ENCODE data around the gene SLC6A1.

Gene SLC6A1

DNA sequence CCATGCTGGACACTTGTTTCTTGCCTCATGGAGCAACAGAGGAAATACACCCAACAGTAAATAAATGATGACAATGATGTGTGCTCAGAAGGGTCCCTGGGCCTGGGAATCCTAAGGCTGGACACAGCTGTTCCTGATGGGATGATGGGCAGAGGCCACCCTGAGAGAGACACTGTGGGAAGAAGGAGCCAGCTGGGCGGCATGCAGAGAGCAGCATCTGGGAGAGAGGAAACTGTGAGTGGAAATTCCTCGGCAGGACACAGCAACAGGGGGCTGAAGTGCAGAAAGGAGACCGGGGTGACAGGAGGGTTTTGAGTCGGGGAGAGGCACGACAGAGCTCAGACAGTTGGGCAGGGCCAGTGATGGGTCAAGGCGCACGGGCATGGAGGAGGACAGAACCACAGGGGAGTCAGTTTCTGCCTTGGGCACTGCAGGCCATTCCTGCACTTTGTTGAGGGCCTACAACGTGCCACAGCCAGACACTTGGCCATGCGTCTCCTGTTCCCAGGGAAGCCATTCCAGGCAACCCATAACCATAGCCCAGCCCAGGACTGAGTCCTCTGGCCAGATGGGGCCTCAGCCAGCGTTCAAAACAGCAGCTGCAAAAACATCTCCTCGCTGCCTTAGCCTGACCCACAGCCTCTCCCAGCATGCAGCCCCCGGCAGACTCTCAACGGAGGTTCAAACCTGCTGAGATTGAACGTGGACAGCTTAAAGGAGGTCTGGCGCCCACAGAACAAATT lies 36.7 kb upstream of the SLC6A1 start:
- Histone ChIP-seq H3K27ac (no peak overlapping the region), H3K36me3 (no peaks in the 10 kb centered on the region), H3K9me3 (ENCODE audit: severe bottlenecking) (no peaks in the 10 kb centered on the region), H3K27me3 (ENCODE audit: insufficient read depth, low read depth, severe bottlenecking) (no peaks in the 10 kb centered on the region), H3K4me3 (ENCODE audit: low read depth, low read length) (no peak overlapping the region)
- no peak for DNase-seq
- TF ChIP-seq, protein P1, sequence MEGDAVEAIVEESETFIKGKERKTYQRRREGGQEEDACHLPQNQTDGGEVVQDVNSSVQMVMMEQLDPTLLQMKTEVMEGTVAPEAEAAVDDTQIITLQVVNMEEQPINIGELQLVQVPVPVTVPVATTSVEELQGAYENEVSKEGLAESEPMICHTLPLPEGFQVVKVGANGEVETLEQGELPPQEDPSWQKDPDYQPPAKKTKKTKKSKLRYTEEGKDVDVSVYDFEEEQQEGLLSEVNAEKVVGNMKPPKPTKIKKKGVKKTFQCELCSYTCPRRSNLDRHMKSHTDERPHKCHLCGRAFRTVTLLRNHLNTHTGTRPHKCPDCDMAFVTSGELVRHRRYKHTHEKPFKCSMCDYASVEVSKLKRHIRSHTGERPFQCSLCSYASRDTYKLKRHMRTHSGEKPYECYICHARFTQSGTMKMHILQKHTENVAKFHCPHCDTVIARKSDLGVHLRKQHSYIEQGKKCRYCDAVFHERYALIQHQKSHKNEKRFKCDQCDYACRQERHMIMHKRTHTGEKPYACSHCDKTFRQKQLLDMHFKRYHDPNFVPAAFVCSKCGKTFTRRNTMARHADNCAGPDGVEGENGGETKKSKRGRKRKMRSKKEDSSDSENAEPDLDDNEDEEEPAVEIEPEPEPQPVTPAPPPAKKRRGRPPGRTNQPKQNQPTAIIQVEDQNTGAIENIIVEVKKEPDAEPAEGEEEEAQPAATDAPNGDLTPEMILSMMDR (IDR thresholded peaks at IDR 0.05; ENCODE audit: low read depth, low read length), result no peak

DNA sequence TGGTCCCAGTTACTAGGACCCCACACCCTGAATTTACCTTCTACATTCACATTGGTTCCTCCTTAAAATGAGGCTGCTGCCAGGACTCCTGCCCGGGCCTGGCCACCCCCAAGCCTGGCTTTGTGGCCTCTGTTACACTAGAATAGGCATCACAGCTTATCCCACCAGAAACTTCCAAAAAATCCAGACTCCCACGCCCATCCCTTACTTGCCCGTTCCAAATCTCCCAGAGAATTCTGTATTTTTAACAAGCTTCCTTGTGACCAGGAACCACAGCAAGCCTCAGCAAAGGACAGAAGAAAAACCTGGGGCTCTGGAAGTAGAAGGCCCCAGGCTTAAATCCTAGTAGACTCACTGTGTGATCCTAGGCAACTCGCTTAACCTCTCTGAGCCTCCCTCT lies 36.0 kb upstream of the SLC6A1 start:
- no peaks in the 10 kb centered on the region for H3K27me3 ChIP-seq (ENCODE audit: insufficient read depth, low read depth, severe bottlenecking)

GRCh38 chr3:10956986-10957385 lies 35.6 kb upstream of the SLC6A1 start:
- Histone ChIP-seq H3K36me3 (no peaks in the 10 kb centered on the region), H3K9me3 (ENCODE audit: severe bottlenecking) (no peaks in the 10 kb centered on the region), H3K27me3 (ENCODE audit: insufficient read depth, low read depth, severe bottlenecking) (no peaks in the 10 kb centered on the region), H3K4me3 (ENCODE audit: low read depth, low read length) (no peak overlapping the region), H3K27ac (no peak overlapping the region)
- no peak for DNase-seq
- TF ChIP-seq, protein P1 (IDR thresholded peaks at IDR 0.05; ENCODE audit: low read depth, low read length), result no peak

More for the DNA sequence above, 36.0 kb upstream of the SLC6A1 start:
- Histone ChIP-seq H3K9me3 (ENCODE audit: severe bottlenecking) (no peaks in the 10 kb centered on the region), H3K36me3 (no peaks in the 10 kb centered on the region), H3K4me3 (ENCODE audit: low read depth, low read length) (no peak overlapping the region), H3K27ac (no peak overlapping the region)
- TF ChIP-seq, protein P1 (IDR thresholded peaks at IDR 0.05; ENCODE audit: low read depth, low read length), result no peak
- DNase-seq, result no peak

- no peaks in the 10 kb centered on the region for H3K27me3 ChIP-seq (ENCODE audit: insufficient read depth, low read depth, severe bottlenecking)
- no peak for DNase-seq
Observed at GRCh38 chr3:10957976-10958749, 34.4 kb upstream of the SLC6A1 start.

DNA sequence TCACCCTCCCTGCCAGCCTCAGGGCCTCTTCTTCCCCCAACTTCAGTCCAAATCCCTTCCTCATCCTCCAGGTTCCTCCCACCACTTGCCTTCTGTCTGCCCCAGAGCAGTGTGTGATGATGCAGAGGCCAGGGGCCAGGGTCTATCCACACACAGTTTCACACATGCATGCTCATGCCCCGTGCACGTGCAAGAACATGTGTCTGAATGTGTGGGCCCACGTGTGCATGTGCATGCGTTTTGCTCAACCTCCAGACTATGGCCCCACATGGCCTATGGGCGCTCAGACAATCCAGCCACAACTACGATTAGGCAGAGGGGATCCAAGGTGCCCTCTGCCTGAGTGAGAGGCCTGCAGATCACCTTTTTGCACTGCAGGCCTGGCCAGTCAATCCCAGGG lies 32.3 kb upstream of the SLC6A1 start:
- H3K9me3 ChIP-seq (ENCODE audit: severe bottlenecking), result no peaks in the 10 kb centered on the region
- H3K27ac ChIP-seq, result no peak overlapping the region
- no peaks in the 10 kb centered on the region for H3K27me3 ChIP-seq (ENCODE audit: insufficient read depth, low read depth, severe bottlenecking)
- H3K36me3 ChIP-seq, result no peaks in the 10 kb centered on the region
- H3K4me3 ChIP-seq (ENCODE audit: low read depth, low read length), result no peak overlapping the region
- DNase-seq, result no peak
- TF ChIP-seq, protein P1 (IDR thresholded peaks at IDR 0.05; ENCODE audit: low read depth, low read length), result no peak

More at GRCh38 chr3:10957976-10958749, 34.4 kb upstream of the SLC6A1 start:
- Histone ChIP-seq H3K9me3 (ENCODE audit: severe bottlenecking) (no peaks in the 10 kb centered on the region), H3K4me3 (ENCODE audit: low read depth, low read length) (no peak overlapping the region), H3K27ac (no peak overlapping the region), H3K36me3 (no peaks in the 10 kb centered on the region)
- TF ChIP-seq, protein P1 (IDR thresholded peaks at IDR 0.05; ENCODE audit: low read depth, low read length), result no peak
